ENCODE results near the gene TEX38. TPM values are rescaled to one million over a fixed set of nuclear protein-coding genes. Genes with fewer than 3 reads are reported as not detected.
A peak's percentile ranks its signal among the peaks of the same experiment; 100 is the strongest.

The TEX38 gene
- total RNA-seq, 1 donor from 2014 or later = not detected

- no peaks in the 10 kb centered on the region for H3K27me3 Mint-ChIP-seq
- H3K36me3 Mint-ChIP-seq = peaks cover 26% of the 10 kb centered on the region
- H3K4me3 Mint-ChIP-seq = no peak overlapping the region
- H3K9me3 Mint-ChIP-seq = no peaks in the 10 kb centered on the region
- H3K4me1 Mint-ChIP-seq (ENCODE audit: unreplicated experiment) = peaks cover 12% of the 10 kb centered on the region
- no peak for DNase-seq (ENCODE audit: extremely low spot score, unreplicated experiment)
- TF ChIP-seq CTCF (conservative IDR thresholded peaks at IDR 0.05) = no peak
- no peak overlapping the region for H3K27ac Mint-ChIP-seq
Measured at GRCh38 chr1:46684670-46685069, 13.0 kb downstream of the TEX38 start.

- TF ChIP-seq CTCF (conservative IDR thresholded peaks at IDR 0.05) = no peak
- Mint-ChIP-seq H3K36me3 (peaks cover 18% of the 10 kb centered on the region), H3K4me1 (ENCODE audit: unreplicated experiment) (peaks cover 12% of the 10 kb centered on the region), H3K4me3 (no peak overlapping the region), H3K27ac (no peak overlapping the region), H3K27me3 (no peaks in the 10 kb centered on the region), H3K9me3 (no peaks in the 10 kb centered on the region)
- DNase-seq (ENCODE audit: extremely low spot score, unreplicated experiment) = no peak
Measured at GRCh38 chr1:46686255-46686654, 14.6 kb downstream of the TEX38 start.

GRCh38 chr1:46687093-46687659 is 15.5 kb downstream of the TEX38 start:
- no peak overlapping the region for H3K4me3 Mint-ChIP-seq
- DNase-seq (ENCODE audit: extremely low spot score, unreplicated experiment) = no peak
- H3K36me3 Mint-ChIP-seq = peaks cover 23% of the 10 kb centered on the region
- H3K27me3 Mint-ChIP-seq = no peaks in the 10 kb centered on the region
- TF ChIP-seq CTCF (conservative IDR thresholded peaks at IDR 0.05) = no peak
- H3K27ac Mint-ChIP-seq = peak overlapping the region; percentile 29
- no peaks in the 10 kb centered on the region for H3K9me3 Mint-ChIP-seq
- peaks cover 18% of the 10 kb centered on the region for H3K4me1 Mint-ChIP-seq (ENCODE audit: unreplicated experiment)

- peaks cover 20% of the 10 kb centered on the region for H3K4me1 Mint-ChIP-seq (ENCODE audit: unreplicated experiment)
- H3K27me3 Mint-ChIP-seq = no peaks in the 10 kb centered on the region
- H3K27ac Mint-ChIP-seq = peak overlapping the region; percentile 1
- peaks cover 26% of the 10 kb centered on the region for H3K36me3 Mint-ChIP-seq
- no peak overlapping the region for H3K4me3 Mint-ChIP-seq
- no peak for TF ChIP-seq CTCF (conservative IDR thresholded peaks at IDR 0.05)
- DNase-seq (ENCODE audit: extremely low spot score, unreplicated experiment) = no peak
- H3K9me3 Mint-ChIP-seq = no peaks in the 10 kb centered on the region
Measured at GRCh38 chr1:46687921-46688509, 16.4 kb downstream of the TEX38 start.

GRCh38 chr1:46689356-46689755 is 17.7 kb downstream of the TEX38 start:
- H3K27me3 Mint-ChIP-seq = no peaks in the 10 kb centered on the region
- H3K27ac Mint-ChIP-seq = no peak overlapping the region
- H3K4me1 Mint-ChIP-seq (ENCODE audit: unreplicated experiment) = peaks cover 20% of the 10 kb centered on the region
- peaks cover 19% of the 10 kb centered on the region for H3K36me3 Mint-ChIP-seq
- H3K4me3 Mint-ChIP-seq = no peak overlapping the region
- no peak for TF ChIP-seq CTCF (conservative IDR thresholded peaks at IDR 0.05)
- DNase-seq (ENCODE audit: extremely low spot score, unreplicated experiment) = no peak
- H3K9me3 Mint-ChIP-seq = no peaks in the 10 kb centered on the region
